Natural killer cell (primary cell): ENCODE measurements around the gene ACER3. TPM values are rescaled to one million over a fixed set of nuclear protein-coding genes. Genes with fewer than 3 reads are reported as not detected.
"Not testable (repeated sequence)": the region's sequence is repeated elsewhere in the genome, so short reads cannot be mapped to it uniquely, and the experiment has no call there.

Experiments used
- ATAC-seq, 3 donors: fragments of 150-1000 bp in 2 of 3; fragments of 200-7000 bp in 1 of 3; cut with Tn5 transposase; 1 replicate in 1 of 3; 2 replicates in 2 of 3; pipeline ENCODE4 v1.10.0; 2021; ENCODE audit warnings: mild to moderate bottlenecking in 2 of 3, moderate library complexity in 2 of 3
- DNase-seq, 2 donors: peaks; one replicate each; pipeline versions ENCODE4 v3.0.0 to v3.0.0-alpha.2; 2013 to 2021; ENCODE audit warnings: mixed read lengths in 1 of 2
- H3K27ac ChIP-seq: one replicate; pipeline ENCODE4 v1.5.1; 2013; ENCODE audit warnings: mild to moderate bottlenecking, low read length
- H3K27me3 ChIP-seq: one replicate; pipeline ENCODE4 v1.6.1; 2013; ENCODE audit warnings: low read length; ENCODE audit not compliant: control insufficient read depth, insufficient read depth
- H3K36me3 ChIP-seq: one replicate; pipeline ENCODE4 v1.6.1; 2013; ENCODE audit warnings: low read length; ENCODE audit not compliant: control insufficient read depth, insufficient read depth
- H3K4me1 ChIP-seq: one replicate; pipeline ENCODE4 v1.6.1; 2013; ENCODE audit warnings: low read length; ENCODE audit not compliant: control insufficient read depth, insufficient read depth
- H3K4me3 ChIP-seq: one replicate; pipeline ENCODE4 v1.5.1; 2013; ENCODE audit warnings: low read length
- H3K9me3 ChIP-seq: one replicate; pipeline ENCODE4 v1.6.1; 2013; ENCODE audit warnings: low read length; ENCODE audit not compliant: control insufficient read depth, insufficient read depth
- H3K27ac Mint-ChIP-seq, 2 donors: one replicate each; pipeline ENCODE4 v1.8.0; 2022; ENCODE audit warnings: mild to moderate bottlenecking in 2 of 2, mixed read lengths in 2 of 2, moderate library complexity in 1 of 2
- H3K27me3 Mint-ChIP-seq, 2 donors: one replicate each; pipeline ENCODE4 v1.8.0; 2022; ENCODE audit warnings: low read depth in 2 of 2, mixed read lengths in 2 of 2
- H3K36me3 Mint-ChIP-seq: one replicate; pipeline ENCODE4 v1.8.0; 2022; ENCODE audit warnings: mixed read lengths
- H3K4me1 Mint-ChIP-seq, 2 donors: one replicate each; pipeline ENCODE4 v1.8.0; 2022; ENCODE audit warnings: mixed read lengths in 2 of 2
- H3K4me3 Mint-ChIP-seq: one replicate; pipeline ENCODE4 v1.8.0; 2022; ENCODE audit warnings: mild to moderate bottlenecking, moderate library complexity, mixed read lengths
- H3K9me3 Mint-ChIP-seq, 2 donors: one replicate each; pipeline ENCODE4 v1.8.0; 2022; ENCODE audit warnings: mixed read lengths in 2 of 2
- WGBS: methylation state at CpG from one replicate; pipeline ENCODE4 v1.1.7; 2013; ENCODE audit warnings: missing lambda C conversion rate; ENCODE audit not compliant: insufficient coverage; 5-methylcytosine and 5-hydroxymethylcytosine counted together
- intact Hi-C: fragments of 100-400 bp; cut with micrococcal nuclease; formaldehyde crosslinking; loops from one replicate; pipeline ENCODE4 v1.14.2; 2022
- total RNA-seq, 4 donors: library from RNA; stranded (reverse); fragments of 120-200 nt in 1 of 4; gene quantifications; one replicate each; pipeline versions ENCODE4 v1.2.3 to v1.2.4, GENCODE V29; 2013 to 2022
- TF ChIP-seq, protein P1 (sequence below): fragments of 200-600 bp; IDR thresholded peaks from one replicate; pipeline ENCODE4 v1.8.0; 2022; ENCODE audit warnings: antibody characterized with exemption

ACER3 gene
- total RNA-seq, 3 donors from 2014 or later (not counting 1 experiment from before 2014, with no cell fraction given): 12.1 to 14.8 (median 13.6) TPM

DNA sequence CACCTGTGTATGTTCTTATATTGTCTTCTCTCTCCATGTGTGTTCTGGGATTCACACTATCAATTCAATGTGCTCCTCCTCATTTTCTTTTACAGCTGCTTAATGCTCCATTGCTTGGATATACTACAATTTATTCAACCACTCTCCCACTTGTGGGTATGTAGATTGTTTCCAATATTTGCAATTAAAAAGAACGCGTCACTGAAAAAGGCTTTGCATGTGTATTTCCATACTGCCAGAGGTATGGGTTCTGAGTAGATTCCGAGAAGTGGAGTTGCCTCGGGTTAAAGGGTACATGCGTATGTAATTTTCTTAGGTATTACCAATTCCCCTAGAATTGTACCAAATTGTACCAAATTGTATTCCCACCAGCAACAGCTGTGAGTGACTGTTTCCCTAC, 199.1 kb downstream of the ACER3 start:
- 90% methylated on average over 5 of the region's 5 CpGs for WGBS
- Histone ChIP-seq H3K27me3 (no peaks in the 10 kb centered on the region), H3K9me3 (peaks cover 16% of the 10 kb centered on the region), H3K36me3 (no peaks in the 10 kb centered on the region), H3K4me3 (no peak overlapping the region), H3K27ac (no peak overlapping the region), H3K4me1 (no peaks in the 10 kb centered on the region)
- no peak for ATAC-seq
- Mint-ChIP-seq H3K36me3 (no peaks in the 10 kb centered on the region), H3K4me3 (no peak overlapping the region), H3K9me3 (peaks cover 2 to 3% of the 10 kb centered on the region in 2 donors), H3K27ac (no peak overlapping the region), H3K27me3 (peaks cover 2 to 18% of the 10 kb centered on the region in 2 donors), H3K4me1 (no peaks in the 10 kb centered on the region)
- intact Hi-C loops: no loop called here
- DNase-seq: no peak
- TF ChIP-seq, protein P1, sequence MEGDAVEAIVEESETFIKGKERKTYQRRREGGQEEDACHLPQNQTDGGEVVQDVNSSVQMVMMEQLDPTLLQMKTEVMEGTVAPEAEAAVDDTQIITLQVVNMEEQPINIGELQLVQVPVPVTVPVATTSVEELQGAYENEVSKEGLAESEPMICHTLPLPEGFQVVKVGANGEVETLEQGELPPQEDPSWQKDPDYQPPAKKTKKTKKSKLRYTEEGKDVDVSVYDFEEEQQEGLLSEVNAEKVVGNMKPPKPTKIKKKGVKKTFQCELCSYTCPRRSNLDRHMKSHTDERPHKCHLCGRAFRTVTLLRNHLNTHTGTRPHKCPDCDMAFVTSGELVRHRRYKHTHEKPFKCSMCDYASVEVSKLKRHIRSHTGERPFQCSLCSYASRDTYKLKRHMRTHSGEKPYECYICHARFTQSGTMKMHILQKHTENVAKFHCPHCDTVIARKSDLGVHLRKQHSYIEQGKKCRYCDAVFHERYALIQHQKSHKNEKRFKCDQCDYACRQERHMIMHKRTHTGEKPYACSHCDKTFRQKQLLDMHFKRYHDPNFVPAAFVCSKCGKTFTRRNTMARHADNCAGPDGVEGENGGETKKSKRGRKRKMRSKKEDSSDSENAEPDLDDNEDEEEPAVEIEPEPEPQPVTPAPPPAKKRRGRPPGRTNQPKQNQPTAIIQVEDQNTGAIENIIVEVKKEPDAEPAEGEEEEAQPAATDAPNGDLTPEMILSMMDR: no peak

DNA sequence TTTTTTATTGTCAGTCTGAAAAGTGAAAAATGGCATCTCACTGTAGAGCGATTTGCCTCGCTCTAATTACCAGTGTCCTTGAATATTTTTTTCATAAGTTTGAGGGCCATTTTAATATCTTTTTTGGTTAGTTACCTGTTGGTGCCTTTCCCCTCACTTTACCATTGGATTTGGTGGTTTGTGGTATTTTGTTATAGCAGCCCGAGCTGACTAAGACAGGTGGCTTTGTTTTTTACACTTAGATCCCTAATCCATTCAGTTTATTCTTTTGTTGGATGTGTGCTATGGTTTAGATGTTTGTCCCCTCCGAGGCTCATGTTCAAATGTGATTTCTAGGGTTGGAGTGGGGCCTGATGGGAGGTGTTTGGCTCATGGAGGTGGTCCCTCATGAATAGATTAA, 199.5 kb downstream of the ACER3 start:
- Histone ChIP-seq H3K27ac (no peak overlapping the region), H3K4me1 (no peaks in the 10 kb centered on the region), H3K9me3 (peaks cover 16% of the 10 kb centered on the region), H3K36me3 (no peaks in the 10 kb centered on the region), H3K27me3 (no peaks in the 10 kb centered on the region), H3K4me3 (no peak overlapping the region)
- DNase-seq (no peak), ATAC-seq (no peak)
- TF ChIP-seq, protein P1: no peak
- H3K27me3 Mint-ChIP-seq: peaks cover 5 to 18% of the 10 kb centered on the region in 2 donors
- H3K4me3 Mint-ChIP-seq: no peak overlapping the region
- peaks cover 2 to 3% of the 10 kb centered on the region in 2 donors for H3K9me3 Mint-ChIP-seq
- intact Hi-C loops: no loop called here
- no peaks in the 10 kb centered on the region for H3K36me3 Mint-ChIP-seq
- H3K4me1 Mint-ChIP-seq: no peaks in the 10 kb centered on the region
- 86% methylated on average over 3 of the region's 4 CpGs for WGBS
- H3K27ac Mint-ChIP-seq: no peak overlapping the region

DNA sequence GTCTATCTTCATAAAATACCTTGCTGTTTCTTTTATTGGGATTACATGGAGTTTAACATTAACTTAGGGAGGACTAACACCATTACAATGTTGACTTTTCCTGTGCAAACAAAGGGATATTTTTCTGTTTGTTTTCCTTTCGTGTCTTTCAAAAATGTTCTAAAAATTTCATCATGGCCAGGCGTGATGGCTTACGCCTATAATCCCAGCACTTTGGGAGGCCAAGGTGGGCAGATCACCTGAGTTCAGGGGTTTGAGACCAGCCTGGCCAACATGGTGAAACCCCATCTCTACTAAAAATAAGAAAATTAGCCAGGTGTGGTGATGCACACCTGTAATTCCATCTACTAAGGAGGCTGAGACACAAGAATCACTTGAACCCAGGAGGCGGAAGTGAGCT, 200.5 kb downstream of the ACER3 start:
- 80% methylated on average over 3 of the region's 4 CpGs for WGBS
- intact Hi-C loops: not testable (repeated sequence)

DNA sequence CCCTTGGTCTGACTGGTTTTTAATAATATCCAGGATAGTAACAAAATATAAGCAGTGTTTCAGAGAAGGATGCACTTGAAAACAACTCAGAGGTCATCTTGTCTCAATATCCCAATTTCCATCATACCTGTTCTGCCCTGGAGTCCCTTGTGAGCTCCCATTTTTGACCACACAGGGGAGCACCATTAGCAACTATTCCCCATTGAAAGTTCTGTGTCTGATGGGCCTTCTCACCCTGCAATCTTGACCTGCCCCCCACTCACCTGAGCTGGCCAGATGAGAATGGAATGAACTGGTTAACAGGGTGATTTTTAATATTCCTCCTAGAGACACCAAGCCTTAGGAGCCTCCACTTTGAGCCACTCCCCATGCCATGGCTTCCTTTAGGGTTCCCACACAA, 202.2 kb downstream of the ACER3 start:
- H3K27me3 Mint-ChIP-seq: peaks cover 8 to 18% of the 10 kb centered on the region in 2 donors

More for the DNA sequence above, 200.5 kb downstream of the ACER3 start:
- not testable (repeated sequence) for H3K4me3 Mint-ChIP-seq, H3K4me1 Mint-ChIP-seq, DNase-seq, H3K9me3 Mint-ChIP-seq, H3K36me3 ChIP-seq, H3K27me3 ChIP-seq, ATAC-seq, H3K4me3 ChIP-seq, H3K4me1 ChIP-seq, H3K36me3 Mint-ChIP-seq, H3K27ac ChIP-seq, H3K27ac Mint-ChIP-seq
- peaks cover 13% of the 10 kb centered on the region for H3K9me3 ChIP-seq
- peaks cover 8 to 18% of the 10 kb centered on the region in 2 donors for H3K27me3 Mint-ChIP-seq

More for the DNA sequence above, 202.2 kb downstream of the ACER3 start:
- H3K36me3 Mint-ChIP-seq: no peaks in the 10 kb centered on the region
- DNase-seq: no peak
- no peaks in the 10 kb centered on the region for H3K9me3 Mint-ChIP-seq
- H3K27ac Mint-ChIP-seq: no peak overlapping the region
- H3K4me3 Mint-ChIP-seq: no peak overlapping the region
- Histone ChIP-seq H3K4me1 (peaks cover 19% of the 10 kb centered on the region), H3K27me3 (peaks cover 6% of the 10 kb centered on the region), H3K9me3 (peaks cover 2% of the 10 kb centered on the region), H3K27ac (no peak overlapping the region), H3K4me3 (no peak overlapping the region), H3K36me3 (no peaks in the 10 kb centered on the region)
- intact Hi-C loops: no loop called here
- no peak for ATAC-seq
- H3K4me1 Mint-ChIP-seq: peaks cover 10 to 13% of the 10 kb centered on the region in 2 donors
- TF ChIP-seq, protein P1: no peak
